ENCODE results near the gene LPIN1. TPM values are rescaled to one million over a fixed set of nuclear protein-coding genes. Genes with fewer than 3 reads are reported as not detected.
A peak's percentile ranks its signal among the peaks of the same experiment; 100 is the strongest.

Gene LPIN1
- total and polyA plus RNA-seq, 2 of the 13 experiments (the other 11 are each of a cell fraction or from before 2014, with no cell fraction given) = 9.7 to 19.4 TPM

DNA sequence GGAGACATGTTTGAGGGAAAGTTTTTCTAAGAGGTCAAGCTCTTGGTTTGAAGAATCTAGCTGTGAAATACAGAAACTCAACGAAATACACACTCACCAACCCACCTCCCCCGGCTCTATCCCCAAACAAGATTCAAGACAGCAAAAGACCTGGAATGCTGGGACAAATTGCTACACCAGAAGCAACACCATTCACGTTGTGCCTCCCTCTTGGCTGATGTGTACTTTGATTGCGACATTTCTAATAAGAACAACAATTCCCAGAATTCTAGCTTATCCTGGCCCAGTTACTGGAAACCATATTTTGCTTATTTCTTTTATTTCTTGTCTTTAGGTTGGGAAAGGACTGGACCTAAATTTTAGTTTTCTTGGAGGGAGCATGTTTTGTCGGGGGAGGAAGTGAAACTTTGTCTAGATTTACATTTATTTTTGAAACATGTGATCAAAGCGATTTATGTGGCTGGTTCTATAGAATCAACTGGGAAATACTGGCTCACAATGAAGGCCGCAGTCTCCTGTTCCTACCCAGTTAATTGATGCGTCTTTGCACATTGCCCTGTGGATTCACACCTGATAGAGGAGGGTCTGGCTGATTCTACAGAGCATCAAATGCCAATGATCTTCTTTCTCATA lies 29.6 kb upstream of the LPIN1 start (continued):
- TF ChIP-seq CREM (IDR thresholded peaks at IDR 0.05) (peak; percentile 22; the same call in 1 of the 2 replicates), CREM (CRISPR knock-in tag; IDR thresholded peaks at IDR 0.05) (no peak), MIXL1 (CRISPR knock-in tag; IDR thresholded peaks at IDR 0.05) (0 out of 2 replicates have a peak, but pooled peaks have one; percentile 7), CENPBD1 (CRISPR knock-in tag; IDR thresholded peaks at IDR 0.05; ENCODE audit: borderline replicate concordance, low read depth) (no peak), ZGPAT (CRISPR knock-in tag; IDR thresholded peaks at IDR 0.05) (0 out of 2 replicates have a peak, but pooled peaks have one; percentile 37), ZNF407 (CRISPR knock-in tag; IDR thresholded peaks at IDR 0.05; ENCODE audit: not compliant biosample characterization) (no peak), DNMT3B (CRISPR knock-in tag; conservative IDR thresholded peaks at IDR 0.05) (0 out of 2 replicates have a peak, but pooled peaks have one; percentile 23), SOX5 (CRISPR knock-in tag; IDR thresholded peaks at IDR 0.05; ENCODE audit: borderline replicate concordance) (peak; percentile 44; the same call in 1 of the 2 replicates), CBX2 (IDR thresholded peaks at IDR 0.05; ENCODE audit: low read depth, low read length) (no peak), CBX2 (CRISPR knock-in tag; IDR thresholded peaks at IDR 0.05; ENCODE audit: low read depth) (no peak), FOXA3 (CRISPR knock-in tag; IDR thresholded peaks at IDR 0.05) (peak; percentile 93), BCL6 (CRISPR knock-in tag; IDR thresholded peaks at IDR 0.05) (peak; percentile 73), YEATS4 (CRISPR knock-in tag; IDR thresholded peaks at IDR 0.05; ENCODE audit: borderline replicate concordance) (no peak), ATF5 (CRISPR knock-in tag; IDR thresholded peaks at IDR 0.05; ENCODE audit: low read depth) (no peak)
- TF ChIP-seq, protein P1, sequence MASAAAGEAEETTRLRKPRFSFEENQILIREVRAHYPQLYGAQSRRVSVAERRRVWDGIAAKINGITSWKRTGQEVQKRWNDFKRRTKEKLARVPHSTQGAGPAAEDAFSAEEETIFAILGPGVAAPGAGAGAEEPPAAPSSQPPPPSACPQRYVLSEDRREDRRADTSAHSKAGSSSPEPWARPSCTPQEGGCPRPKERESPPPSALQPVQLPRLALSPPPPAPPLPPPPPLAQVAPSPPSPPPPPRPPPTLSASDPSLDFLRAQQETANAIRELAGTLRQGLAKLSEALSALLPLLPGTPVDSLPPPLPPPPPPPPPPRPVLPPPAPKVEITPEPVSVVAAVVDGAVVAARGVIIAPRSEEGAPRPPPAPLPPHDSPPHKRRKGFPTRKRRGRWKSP (CRISPR knock-in tag; IDR thresholded peaks at IDR 0.05) = peak; percentile 78; the same call in 1 of the 2 replicates
- TF ChIP-seq, protein P2, sequence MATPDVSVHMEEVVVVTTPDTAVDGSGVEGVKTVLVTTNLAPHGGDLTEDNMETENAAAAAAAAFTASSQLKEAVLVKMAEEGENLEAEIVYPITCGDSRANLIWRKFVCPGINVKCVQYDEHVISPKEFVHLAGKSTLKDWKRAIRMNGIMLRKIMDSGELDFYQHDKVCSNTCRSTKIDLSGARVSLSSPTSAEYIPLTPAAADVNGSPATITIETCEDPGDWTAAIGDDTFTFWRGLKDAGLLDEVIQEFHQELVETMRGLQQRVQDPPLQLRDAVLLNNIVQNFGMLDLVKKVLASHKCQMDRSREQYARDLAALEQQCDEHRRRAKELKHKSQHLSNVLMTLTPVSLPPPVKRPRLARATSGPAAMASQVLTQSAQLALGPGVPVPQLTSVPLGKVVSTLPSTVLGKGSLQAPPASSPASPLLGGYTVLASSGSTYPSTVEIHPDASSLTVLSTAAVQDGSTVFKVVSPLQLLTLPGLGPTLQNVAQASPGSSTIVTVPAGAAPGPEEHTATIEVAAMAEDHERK (CRISPR knock-in tag; IDR thresholded peaks at IDR 0.05; ENCODE audit: low read depth) = no peak
